ENCODE measurements around the gene NBEAL2.

GRCh38 chr3:46960835-46961234 lies 18.6 kb upstream of the NBEAL2 start:
- TF ChIP-seq, protein P1, sequence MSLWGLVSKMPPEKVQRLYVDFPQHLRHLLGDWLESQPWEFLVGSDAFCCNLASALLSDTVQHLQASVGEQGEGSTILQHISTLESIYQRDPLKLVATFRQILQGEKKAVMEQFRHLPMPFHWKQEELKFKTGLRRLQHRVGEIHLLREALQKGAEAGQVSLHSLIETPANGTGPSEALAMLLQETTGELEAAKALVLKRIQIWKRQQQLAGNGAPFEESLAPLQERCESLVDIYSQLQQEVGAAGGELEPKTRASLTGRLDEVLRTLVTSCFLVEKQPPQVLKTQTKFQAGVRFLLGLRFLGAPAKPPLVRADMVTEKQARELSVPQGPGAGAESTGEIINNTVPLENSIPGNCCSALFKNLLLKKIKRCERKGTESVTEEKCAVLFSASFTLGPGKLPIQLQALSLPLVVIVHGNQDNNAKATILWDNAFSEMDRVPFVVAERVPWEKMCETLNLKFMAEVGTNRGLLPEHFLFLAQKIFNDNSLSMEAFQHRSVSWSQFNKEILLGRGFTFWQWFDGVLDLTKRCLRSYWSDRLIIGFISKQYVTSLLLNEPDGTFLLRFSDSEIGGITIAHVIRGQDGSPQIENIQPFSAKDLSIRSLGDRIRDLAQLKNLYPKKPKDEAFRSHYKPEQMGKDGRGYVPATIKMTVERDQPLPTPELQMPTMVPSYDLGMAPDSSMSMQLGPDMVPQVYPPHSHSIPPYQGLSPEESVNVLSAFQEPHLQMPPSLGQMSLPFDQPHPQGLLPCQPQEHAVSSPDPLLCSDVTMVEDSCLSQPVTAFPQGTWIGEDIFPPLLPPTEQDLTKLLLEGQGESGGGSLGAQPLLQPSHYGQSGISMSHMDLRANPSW (CRISPR knock-in tag; conservative IDR thresholded peaks at IDR 0.05; ENCODE audit: low read depth), result no peak
- no peak for TF ChIP-seq MAX (CRISPR knock-in tag; IDR thresholded peaks at IDR 0.05)
- TF ChIP-seq SMAD3 (CRISPR knock-in tag; IDR thresholded peaks at IDR 0.05; ENCODE audit: borderline replicate concordance), result no peak
- no peak for TF ChIP-seq CTCF (IDR thresholded peaks at IDR 0.05)
- TF ChIP-seq ZBTB21 (CRISPR knock-in tag; IDR thresholded peaks at IDR 0.05; ENCODE audit: borderline replicate concordance), result no peak
- TF ChIP-seq CREB1 (CRISPR knock-in tag; IDR thresholded peaks at IDR 0.05), result no peak
- no peak for TF ChIP-seq RELA (CRISPR knock-in tag; IDR thresholded peaks at IDR 0.05; ENCODE audit: borderline replicate concordance)

All from WTC11 (cell line).